ENCODE data around the gene WDR82.

The WDR82 gene

DNA sequence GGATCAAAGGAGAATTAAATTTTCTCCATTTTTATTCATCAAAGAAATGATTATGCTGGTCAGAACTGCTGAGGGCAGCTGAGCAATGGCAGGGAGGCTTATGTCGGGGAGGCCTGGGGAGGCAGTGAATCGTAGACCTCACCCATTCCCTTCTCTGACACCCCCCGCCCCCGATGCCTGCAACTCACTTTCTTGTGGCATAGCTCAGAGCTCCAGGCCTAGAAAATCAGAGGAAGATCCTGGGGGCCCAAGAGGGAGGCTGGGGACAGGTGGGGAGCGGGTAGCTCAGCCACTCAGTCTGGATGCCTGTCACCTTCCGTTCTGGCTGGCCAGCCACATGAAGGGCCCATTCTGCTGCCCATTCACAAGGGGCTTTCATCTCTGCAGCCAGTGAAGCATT is 36.6 kb upstream of the WDR82 start:
- no peak overlapping the region for H3K4me3 ChIP-seq (replicated peaks; ENCODE audit: low read depth, low read length)
- DNase-seq (ENCODE audit: low read depth) = no peak
- TF ChIP-seq, protein P1, sequence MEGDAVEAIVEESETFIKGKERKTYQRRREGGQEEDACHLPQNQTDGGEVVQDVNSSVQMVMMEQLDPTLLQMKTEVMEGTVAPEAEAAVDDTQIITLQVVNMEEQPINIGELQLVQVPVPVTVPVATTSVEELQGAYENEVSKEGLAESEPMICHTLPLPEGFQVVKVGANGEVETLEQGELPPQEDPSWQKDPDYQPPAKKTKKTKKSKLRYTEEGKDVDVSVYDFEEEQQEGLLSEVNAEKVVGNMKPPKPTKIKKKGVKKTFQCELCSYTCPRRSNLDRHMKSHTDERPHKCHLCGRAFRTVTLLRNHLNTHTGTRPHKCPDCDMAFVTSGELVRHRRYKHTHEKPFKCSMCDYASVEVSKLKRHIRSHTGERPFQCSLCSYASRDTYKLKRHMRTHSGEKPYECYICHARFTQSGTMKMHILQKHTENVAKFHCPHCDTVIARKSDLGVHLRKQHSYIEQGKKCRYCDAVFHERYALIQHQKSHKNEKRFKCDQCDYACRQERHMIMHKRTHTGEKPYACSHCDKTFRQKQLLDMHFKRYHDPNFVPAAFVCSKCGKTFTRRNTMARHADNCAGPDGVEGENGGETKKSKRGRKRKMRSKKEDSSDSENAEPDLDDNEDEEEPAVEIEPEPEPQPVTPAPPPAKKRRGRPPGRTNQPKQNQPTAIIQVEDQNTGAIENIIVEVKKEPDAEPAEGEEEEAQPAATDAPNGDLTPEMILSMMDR (IDR thresholded peaks at IDR 0.05; ENCODE audit: low read length, missing control alignments) = no peak

DNA sequence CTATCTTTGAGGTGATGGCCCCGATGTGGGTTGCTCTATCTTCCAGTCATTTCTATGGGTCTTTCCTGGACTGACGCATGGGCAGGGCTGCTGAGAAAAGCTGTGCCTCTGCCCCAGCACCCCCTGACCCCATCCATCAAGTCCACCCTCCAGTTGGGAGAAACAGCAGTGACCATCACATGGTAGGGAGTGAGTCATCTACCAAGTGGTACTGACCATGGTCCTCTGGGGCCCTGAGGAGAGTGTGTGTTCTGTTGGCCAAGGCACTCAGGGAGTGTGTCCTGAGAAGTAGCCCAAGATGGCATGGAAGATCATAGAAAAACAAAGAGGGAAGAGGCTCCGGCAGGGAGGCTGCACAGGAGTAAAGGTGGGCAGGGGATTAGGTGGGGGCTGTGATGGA is 36.0 kb upstream of the WDR82 start:
- H3K4me3 ChIP-seq (replicated peaks; ENCODE audit: low read depth, low read length) = no peak overlapping the region
- DNase-seq (ENCODE audit: low read depth) = peak; percentile 16
- TF ChIP-seq, protein P1 (IDR thresholded peaks at IDR 0.05; ENCODE audit: low read length, missing control alignments) = no peak

DNA sequence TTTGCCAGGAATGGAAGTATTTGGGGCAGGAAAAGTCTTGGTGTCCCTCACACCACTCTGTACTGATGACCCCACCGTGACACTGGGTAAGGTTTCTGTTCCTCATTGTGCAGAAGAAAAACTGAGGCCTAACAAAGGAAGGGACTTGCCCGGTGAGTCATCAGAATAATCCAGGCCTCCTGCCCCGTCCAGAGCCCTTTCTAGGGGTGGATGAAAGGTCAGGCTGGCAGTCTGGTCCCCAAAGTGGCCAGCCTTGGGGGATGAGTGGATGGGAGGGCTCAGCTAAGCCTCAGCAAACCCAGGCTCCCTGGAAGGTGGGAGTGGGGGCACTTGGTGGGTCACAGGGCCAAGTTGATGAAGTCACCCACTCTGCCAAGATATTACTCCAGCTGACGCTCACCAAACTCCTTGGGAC is 35.3 kb upstream of the WDR82 start:
- TF ChIP-seq, protein P1 (IDR thresholded peaks at IDR 0.05; ENCODE audit: low read length, missing control alignments) = no peak
- DNase-seq (ENCODE audit: low read depth) = peak; percentile 30

DNA sequence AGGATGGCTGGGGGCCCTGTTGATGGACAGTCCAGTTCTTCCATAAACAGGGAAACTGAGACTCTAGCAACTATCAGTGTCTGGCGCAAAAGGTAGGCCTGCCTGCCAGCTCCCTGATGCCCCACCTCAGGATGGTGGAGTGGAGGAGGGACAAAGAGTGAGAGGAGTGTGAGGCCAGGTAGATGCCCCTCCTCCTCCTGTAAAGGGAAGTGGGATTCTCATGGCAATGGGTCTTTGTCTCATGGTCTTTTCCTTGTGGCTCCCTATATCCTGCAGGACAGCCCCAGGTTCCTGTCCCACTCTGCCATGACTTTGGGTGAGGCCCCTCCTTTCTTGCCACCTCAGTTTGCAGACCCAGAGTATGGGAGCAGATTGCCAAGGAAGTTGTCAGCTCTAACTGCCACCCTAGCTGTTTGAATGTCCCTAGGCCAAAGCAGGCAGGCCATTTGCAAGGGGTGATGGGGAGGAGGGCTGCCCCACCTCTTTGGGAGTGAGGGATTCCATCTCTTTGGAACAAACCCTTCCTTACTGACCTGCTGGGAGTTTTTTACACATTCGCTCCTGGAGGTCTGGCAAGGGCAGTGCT is 34.8 kb upstream of the WDR82 start:
- H3K4me3 ChIP-seq (replicated peaks; ENCODE audit: low read depth, low read length) = no peak overlapping the region
- TF ChIP-seq, protein P1 (IDR thresholded peaks at IDR 0.05; ENCODE audit: low read length, missing control alignments) = no peak
- DNase-seq (ENCODE audit: low read depth) = no peak

More for the DNA sequence above, 35.3 kb upstream of the WDR82 start:
- no peak overlapping the region for H3K4me3 ChIP-seq (replicated peaks; ENCODE audit: low read depth, low read length)

DNA sequence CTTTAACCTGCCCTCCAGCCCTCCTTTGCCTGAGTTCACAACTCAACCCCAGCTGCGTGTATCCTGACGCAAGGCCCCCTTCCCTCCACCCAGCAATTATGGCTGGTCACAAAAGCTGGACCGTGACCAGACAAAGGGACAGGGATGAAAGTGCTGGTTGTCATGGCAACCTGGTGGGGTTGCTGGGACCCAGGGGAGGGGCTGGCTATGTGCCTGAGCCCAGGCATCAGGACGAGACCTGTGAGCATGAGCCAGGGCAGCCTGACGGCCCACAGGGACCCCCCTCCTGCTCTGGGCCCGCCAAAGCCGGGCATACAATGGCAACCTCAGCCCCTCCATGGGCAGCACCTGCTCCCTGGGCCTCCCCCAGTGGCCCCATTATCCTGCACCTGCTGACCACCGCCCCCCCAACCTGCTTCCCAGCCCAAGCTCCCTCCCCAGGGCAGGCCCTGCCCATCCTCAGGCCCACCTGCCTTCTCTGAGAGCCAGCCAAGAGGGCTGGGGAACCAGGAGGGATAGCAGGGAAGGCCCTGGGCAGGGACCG is 33.2 kb upstream of the WDR82 start:
- no peak for DNase-seq (ENCODE audit: low read depth)
- TF ChIP-seq, protein P1 (IDR thresholded peaks at IDR 0.05; ENCODE audit: low read length, missing control alignments) = no peak
- H3K4me3 ChIP-seq (replicated peaks; ENCODE audit: low read depth, low read length) = no peak overlapping the region

DNA sequence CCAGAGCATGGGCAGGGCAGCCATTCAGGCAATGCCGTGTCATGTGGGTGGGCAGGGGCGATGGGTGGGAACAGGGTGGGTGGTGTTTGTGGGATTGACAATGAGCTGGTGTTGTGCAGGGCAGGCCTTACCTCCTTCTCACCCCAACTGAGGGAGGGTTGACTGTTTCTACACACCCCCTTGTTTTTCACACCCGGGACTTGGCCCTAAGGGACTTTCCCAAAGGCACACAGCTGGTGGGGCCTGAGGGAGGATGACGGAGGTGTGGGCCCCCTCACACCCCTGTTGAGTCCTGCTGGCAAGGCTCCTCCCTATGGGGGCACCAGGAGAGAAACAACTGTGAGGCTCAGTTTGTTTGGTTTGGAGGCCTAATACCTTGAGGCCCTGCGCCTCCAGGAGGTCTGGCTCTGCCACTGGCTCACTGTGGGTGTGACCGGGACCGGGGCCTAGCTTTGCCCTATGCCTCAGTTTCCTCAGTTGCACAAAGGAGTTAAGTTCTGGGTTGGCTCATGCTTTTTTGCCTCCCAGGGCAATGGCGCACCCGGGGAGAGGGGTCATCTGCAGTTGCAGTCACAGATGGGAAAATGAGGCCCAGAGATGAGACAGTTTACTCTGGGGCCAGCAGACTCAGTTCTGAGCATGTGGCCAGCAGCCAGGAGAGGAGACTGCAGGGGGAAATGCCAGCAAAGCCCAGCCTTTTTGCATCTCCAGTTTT is 32.6 kb upstream of the WDR82 start:
- TF ChIP-seq, protein P1 (IDR thresholded peaks at IDR 0.05; ENCODE audit: low read length, missing control alignments) = no peak
- DNase-seq (ENCODE audit: low read depth) = no peak
- H3K4me3 ChIP-seq (replicated peaks; ENCODE audit: low read depth, low read length) = no peak overlapping the region

Measured in fibroblast of pulmonary artery (primary cell).